Fibroblast of the conjunctiva (primary cell): ENCODE data around the gene CTNNA2.

Source experiments
- DNase-seq: peaks from one replicate; pipeline ENCODE4 v3.0.0-alpha.2; 2010; ENCODE audit warnings: low read depth

CTNNA2 gene

GRCh38 chr2:80281049-80281448 lies 768.2 kb downstream of the CTNNA2 start:
- no peak for DNase-seq

DNA sequence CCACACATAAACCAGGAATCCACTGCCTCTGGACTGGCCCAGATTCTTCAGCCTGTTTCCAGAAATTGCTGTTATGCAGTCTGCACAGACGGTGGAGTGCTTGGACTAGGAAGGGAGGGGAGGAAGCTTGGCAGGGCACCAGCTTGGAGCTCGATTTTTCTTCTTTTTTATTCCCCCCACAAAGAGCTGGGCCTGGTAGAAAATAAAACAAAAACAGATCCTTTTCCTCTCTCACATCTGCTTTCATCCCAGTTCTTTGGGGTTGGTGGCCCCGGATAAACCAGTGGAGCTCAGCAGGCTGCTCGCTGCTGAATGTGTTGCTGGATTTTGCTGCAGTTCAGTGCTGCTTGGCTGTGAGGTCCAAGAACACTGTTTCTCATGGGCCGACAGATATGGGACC lies 775.7 kb downstream of the CTNNA2 start:
- DNase-seq = no peak

- DNase-seq = no peak
These were observed 778.8 kb downstream of the CTNNA2 start for GRCh38 chr2:80291656-80292055.

DNA sequence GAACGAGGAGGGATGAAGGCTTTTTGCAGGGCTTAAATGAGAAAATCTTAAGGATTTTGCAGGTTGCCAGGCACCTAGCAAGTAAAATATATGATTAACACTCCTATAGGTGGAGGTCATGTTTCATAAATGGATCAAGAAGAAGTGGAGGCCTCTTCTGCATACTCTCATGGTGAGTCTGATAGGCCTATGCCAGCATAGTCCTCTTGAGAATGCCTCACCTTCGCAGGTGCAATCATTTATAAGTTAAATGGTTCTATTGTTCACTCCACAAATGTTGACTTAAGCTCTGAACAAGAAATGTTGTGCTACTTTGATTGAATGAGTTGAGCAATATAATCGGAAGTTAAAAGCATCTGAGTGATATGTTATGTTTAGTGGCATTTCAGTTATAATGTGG lies 779.6 kb downstream of the CTNNA2 start:
- DNase-seq = no peak

GRCh38 chr2:80293039-80293438 lies 780.2 kb downstream of the CTNNA2 start:
- DNase-seq = no peak

GRCh38 chr2:80298954-80299353 lies 786.1 kb downstream of the CTNNA2 start:
- no peak for DNase-seq

- no peak for DNase-seq
These were observed 786.8 kb downstream of the CTNNA2 start for GRCh38 chr2:80299661-80300060.

GRCh38 chr2:80300346-80300745 lies 787.5 kb downstream of the CTNNA2 start:
- no peak for DNase-seq

DNA sequence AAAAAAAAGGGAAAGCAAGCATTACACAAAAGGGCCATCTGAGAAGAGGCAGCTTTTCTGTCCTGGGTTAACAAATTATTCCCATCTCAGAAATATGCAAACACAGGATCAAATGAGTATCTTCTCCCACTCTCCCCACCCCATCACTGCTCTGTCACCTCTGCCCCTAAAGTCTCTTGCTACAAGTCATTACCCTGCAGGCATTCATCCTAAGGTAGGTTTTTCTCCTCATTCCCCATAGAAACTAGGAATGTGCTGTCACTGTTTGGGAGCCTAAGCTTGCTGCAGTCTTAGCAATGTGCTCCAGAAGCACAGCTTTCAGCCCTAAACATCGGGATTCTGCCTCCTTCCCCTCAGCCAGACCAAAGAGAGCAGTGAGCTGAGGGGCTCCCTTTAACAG lies 788.1 kb downstream of the CTNNA2 start:
- no peak for DNase-seq

- DNase-seq = no peak
These were observed 789.1 kb downstream of the CTNNA2 start for GRCh38 chr2:80302001-80302313.

DNA sequence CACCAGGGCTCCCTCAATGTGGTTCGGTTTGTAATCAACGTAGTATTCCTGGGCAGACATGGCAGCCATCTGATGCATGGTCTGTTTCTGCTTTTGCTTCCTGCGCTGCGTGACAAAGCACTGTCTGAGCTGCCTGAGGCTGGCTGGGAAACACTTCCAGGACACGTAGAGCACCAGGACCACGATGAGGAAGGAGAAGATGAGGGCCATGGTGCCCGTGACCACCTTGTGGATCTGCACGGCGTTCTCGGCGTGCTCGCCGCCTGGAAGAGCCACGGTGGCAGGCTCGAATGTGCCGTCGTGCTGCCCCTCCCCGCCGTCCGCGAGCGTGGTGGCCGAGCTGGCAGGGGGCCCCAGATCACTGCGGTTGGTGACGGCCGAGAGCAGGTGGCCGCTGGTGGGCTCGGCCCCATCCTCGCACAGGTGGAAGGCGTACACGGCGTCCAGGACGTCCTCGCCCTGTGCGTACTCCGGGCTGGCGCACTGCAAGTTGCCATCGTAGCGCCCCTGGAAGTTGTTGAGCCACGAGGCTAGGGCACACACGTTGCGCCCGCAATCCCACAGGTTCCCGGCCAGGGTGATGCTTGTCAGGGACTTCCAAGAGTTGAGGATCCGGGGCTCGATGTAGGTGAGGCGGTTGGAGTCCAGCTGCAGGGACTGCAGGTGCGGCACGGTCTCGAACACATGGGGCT lies 789.6 kb downstream of the CTNNA2 start:
- DNase-seq = no peak

- no peak for DNase-seq
These were observed 790.4 kb downstream of the CTNNA2 start for GRCh38 chr2:80303006-80303908.

GRCh38 chr2:80303909-80304837 lies 791.3 kb downstream of the CTNNA2 start, which contains the start of gene LRRTM1:
TSS of gene LRRTM1 (minus strand) at chr2:80304752. CDS start at chr2:80303819, 933 bp downstream.
- no peak for DNase-seq

DNA sequence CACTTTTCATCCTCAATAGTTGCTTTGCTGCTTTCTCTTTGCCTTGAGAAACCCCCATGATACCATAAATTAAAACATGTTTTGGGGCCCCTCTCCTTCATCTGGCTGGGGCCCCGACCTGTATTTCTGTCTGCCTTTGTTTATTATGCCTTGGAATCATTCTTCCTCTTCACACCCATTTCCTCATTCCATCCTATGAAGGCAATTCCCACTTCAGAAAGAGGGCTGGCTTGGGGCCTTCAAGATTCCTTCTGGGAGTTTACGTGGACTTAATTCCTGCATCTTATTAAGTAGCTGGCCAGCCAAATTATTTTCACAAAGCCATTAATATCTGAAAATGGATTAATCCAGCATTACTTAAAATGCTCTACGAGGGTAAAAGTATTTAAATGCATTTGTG lies 798.5 kb downstream of the CTNNA2 start:
- no peak for DNase-seq

GRCh38 chr2:80312282-80312839 lies 799.5 kb downstream of the CTNNA2 start:
- no peak for DNase-seq

- no peak for DNase-seq
These were observed 809.6 kb downstream of the CTNNA2 start for GRCh38 chr2:80322311-80322920.

DNA sequence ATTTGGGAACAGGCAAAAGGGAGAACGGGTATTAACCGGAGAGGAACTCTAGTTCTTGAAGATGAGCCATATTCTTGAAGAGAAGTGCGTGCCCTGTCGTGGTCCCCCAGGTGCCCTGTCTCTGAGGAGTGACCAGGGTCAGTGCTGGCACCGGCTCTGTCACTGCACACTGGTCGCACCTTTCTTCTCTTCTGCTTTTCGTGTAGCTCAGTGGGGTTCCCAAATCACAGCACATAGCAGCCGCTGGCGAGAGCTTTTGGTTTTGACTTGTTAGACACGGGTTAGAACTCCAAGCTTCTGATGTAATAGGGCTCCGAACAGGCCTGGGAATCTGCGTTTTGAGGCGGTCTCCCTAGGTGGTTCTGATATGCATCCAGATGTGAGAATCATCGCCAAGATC lies 810.1 kb downstream of the CTNNA2 start:
- DNase-seq = no peak

DNA sequence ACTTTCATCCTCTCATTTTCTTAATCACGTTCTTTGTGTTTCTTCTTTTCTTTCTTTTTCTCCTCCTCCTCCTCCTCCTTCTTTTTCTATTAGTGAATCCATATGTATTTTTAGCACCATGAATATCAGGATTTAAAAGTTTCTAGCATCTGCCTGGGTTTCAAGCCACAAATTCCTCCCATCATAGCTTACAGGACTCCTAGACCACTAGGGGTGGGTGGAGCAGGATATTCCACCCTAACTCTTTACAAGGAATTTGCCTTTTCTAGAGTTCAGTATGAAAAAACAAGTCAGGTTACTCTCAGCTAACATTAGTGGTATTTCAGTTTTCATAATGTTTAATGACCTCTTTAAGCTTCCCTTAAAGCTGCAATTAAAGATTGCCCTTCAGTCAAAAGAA lies 810.8 kb downstream of the CTNNA2 start:
- DNase-seq = no peak

GRCh38 chr2:80324525-80324924 lies 811.7 kb downstream of the CTNNA2 start:
- no peak for DNase-seq

DNA sequence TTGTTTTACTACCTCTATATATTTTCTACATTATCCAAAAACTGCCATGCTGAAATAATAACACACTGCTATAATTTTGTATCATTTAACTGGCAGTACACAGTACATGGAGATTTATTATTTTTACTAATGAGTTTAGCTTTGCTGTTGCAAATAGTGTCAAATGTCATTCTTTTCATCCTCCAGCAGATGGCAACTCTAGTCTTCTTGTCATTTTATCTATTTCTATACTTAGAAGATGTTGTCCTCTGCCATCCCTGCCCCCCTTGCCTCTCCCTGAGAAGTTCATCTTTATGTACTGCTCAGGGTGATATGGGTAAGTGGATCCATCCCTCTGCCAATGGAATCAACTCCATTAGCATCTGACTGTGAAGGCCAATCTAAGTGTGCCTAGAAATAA lies 813.4 kb downstream of the CTNNA2 start:
- DNase-seq = peak; percentile 21

DNA sequence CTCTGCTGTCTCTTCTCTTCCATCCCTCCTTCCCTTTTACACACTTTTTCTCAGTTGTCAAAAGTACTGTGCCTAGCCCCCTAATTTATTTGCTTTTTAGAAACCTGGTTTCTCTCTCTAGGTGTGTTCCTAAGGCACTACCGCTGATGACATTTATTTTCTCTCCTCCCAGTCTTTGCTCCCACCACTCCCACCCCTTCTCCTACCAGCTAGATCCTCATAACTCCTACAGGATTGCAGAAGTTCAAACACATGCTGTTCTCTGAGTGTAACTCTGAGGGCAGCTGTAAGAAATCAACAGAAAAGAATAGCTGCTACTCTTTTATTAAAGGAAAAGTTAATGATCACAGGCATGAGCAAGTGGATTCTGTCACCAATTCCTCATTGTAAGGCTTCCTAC lies 814.0 kb downstream of the CTNNA2 start:
- DNase-seq = no peak

DNA sequence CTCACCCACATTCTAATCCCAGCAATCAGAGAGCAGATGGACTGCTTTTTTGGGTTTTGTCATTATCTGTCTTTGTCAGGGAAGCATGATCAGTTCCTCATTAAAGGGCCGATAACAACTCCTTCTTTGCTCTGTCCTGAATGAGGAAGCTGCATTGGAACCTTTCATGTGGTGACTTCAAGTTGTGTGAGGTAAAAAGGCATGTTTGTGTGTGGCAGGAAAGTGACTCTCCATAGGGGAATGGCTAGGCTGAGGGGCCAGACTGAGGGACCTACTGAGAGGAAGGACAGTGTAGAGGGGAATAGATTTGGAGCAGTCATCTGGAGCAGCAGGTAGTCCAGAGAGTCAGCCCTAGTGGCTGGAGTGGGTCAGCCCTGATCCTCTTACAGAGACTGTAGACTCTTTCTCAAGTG lies 815.3 kb downstream of the CTNNA2 start:
- no peak for DNase-seq
